AG10803 (cell line): ENCODE data around the gene STK39.

Experiments used
- DNase-seq: peaks from one replicate; pipeline ENCODE4 v3.0.0; 2010; ENCODE audit warnings: low read depth
- H3K4me3 ChIP-seq: 2 replicates; pipeline ENCODE4 v1.5.1; 2011; ENCODE audit warnings: mild to moderate bottlenecking, low read length, control low read depth
- TF ChIP-seq, protein P1 (sequence below): conservative IDR thresholded peaks from 2 replicates; pipeline ENCODE4 v1.5.1; 2011; ENCODE audit warnings: mild to moderate bottlenecking, low read length, control low read depth, inconsistent platforms

Gene STK39

DNA sequence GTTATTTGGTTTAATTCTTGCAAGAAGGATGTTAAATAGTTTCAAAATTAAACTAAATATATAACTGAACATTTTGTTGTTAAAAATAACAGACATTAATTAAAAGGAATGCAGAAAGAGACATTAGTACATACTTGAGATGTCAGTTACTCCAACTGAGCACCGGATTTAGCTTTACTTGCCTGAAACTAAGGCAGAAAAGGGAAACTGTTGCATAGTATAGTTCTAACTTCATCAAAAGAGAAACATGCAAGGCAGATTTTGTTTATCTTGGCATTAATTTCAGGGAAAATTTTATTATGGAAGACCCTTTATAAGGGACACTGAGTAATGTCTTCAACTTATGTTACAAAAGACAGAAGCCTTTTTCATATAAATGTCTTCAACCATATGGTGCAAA lies 218.3 kb downstream of the STK39 start:
- TF ChIP-seq, protein P1, sequence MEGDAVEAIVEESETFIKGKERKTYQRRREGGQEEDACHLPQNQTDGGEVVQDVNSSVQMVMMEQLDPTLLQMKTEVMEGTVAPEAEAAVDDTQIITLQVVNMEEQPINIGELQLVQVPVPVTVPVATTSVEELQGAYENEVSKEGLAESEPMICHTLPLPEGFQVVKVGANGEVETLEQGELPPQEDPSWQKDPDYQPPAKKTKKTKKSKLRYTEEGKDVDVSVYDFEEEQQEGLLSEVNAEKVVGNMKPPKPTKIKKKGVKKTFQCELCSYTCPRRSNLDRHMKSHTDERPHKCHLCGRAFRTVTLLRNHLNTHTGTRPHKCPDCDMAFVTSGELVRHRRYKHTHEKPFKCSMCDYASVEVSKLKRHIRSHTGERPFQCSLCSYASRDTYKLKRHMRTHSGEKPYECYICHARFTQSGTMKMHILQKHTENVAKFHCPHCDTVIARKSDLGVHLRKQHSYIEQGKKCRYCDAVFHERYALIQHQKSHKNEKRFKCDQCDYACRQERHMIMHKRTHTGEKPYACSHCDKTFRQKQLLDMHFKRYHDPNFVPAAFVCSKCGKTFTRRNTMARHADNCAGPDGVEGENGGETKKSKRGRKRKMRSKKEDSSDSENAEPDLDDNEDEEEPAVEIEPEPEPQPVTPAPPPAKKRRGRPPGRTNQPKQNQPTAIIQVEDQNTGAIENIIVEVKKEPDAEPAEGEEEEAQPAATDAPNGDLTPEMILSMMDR, result no peak
- DNase-seq, result no peak
- no peak overlapping the region for H3K4me3 ChIP-seq

- TF ChIP-seq, protein P1, result no peak
- DNase-seq, result no peak
- no peak overlapping the region for H3K4me3 ChIP-seq
Observed at GRCh38 chr2:168028362-168028761, 219.0 kb downstream of the STK39 start.

DNA sequence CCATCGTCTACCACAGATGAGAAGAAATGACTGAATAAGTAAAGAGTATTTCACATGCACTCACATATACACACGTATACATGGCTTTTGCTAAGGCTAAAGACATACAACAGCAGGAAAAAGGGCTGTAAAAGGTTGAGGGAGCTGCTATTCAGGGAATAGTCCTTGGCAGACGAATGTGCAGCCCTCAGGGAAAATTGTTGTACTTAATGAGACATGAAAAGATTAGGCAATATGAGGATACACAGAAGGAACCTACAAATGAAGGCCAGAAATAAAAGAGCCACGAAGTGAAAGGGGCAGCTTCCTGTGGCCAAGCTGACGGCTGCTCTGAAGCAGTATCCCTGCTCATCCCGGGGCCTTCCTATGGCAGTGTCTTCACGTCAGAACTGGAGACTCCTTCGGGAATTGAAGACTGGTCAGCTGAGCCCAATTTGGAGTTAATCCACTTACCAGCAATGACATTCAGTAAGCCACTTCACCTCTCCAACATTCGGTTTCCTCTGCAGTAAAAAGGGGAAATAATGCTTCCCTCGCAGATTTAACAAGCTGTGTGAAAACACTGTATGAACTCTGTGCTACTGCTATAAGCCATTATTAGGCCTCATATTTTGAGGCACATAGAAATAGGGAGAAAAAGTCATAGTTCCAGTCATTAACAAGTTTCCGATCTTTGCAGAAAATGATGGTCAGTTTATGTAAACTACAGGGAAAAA lies 221.8 kb downstream of the STK39 start:
- H3K4me3 ChIP-seq, result no peak overlapping the region
- TF ChIP-seq, protein P1, result no peak
- no peak for DNase-seq

- H3K4me3 ChIP-seq, result no peak overlapping the region
- TF ChIP-seq, protein P1, result no peak
- DNase-seq, result no peak
Observed at GRCh38 chr2:168024459-168024858, 222.9 kb downstream of the STK39 start.

- no peak for DNase-seq
- no peak overlapping the region for H3K4me3 ChIP-seq
- TF ChIP-seq, protein P1, result no peak
Observed at GRCh38 chr2:168021800-168022587, 225.4 kb downstream of the STK39 start.

GRCh38 chr2:168015274-168015953 lies 232.0 kb downstream of the STK39 start:
- TF ChIP-seq, protein P1, result no peak
- no peak for DNase-seq
- no peak overlapping the region for H3K4me3 ChIP-seq

DNA sequence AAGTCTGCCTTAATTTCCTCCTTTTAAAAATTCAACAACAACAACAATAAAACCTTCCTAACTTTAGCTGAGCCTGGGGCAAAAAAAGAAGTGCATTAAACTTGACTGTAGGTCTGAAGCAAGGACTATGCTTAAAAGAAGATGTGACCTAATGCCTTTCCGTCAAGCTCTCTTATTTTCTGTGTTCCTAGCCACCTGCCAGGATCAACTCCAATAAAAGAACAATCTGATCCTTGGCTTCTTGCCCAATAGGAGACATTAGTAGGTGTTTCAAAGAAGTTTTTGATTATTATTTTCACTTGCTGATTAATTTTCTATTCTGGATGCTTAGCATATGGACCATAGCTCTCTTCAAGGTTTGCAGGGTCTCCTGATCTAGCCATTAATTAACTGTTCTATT lies 237.5 kb downstream of the STK39 start:
- TF ChIP-seq, protein P1, result no peak
- no peak for DNase-seq

More for the DNA sequence above, 237.5 kb downstream of the STK39 start:
- H3K4me3 ChIP-seq, result no peak overlapping the region
